ENCODE data around the gene RELN.
A peak's percentile ranks its signal among the peaks of the same experiment; 100 is the strongest.

The RELN gene

GRCh38 chr7:103613655-103614642, 375.5 kb downstream of the RELN start:
- peak; percentile 37 for DNase-seq

GRCh38 chr7:103609778-103610177, 379.7 kb downstream of the RELN start:
- DNase-seq: no peak

- DNase-seq: no peak
These were observed 383.8 kb downstream of the RELN start for GRCh38 chr7:103605640-103606039.

- no peak for DNase-seq
These were observed 391.0 kb downstream of the RELN start for GRCh38 chr7:103598326-103598905.

- DNase-seq: no peak
These were observed 391.9 kb downstream of the RELN start for GRCh38 chr7:103597606-103598005.

- DNase-seq: no peak
These were observed 395.3 kb downstream of the RELN start for GRCh38 chr7:103594186-103594585.

- no peak for DNase-seq
These were observed 395.8 kb downstream of the RELN start for GRCh38 chr7:103593691-103594090.

- DNase-seq: no peak
These were observed 396.6 kb downstream of the RELN start for GRCh38 chr7:103592844-103593243.

- DNase-seq: no peak
These were observed 397.3 kb downstream of the RELN start for GRCh38 chr7:103592187-103592586.

- no peak for DNase-seq
These were observed 409.4 kb downstream of the RELN start for GRCh38 chr7:103580031-103580430.

GRCh38 chr7:103577059-103577458, 412.4 kb downstream of the RELN start:
- no peak for DNase-seq

- DNase-seq: no peak
These were observed 412.8 kb downstream of the RELN start for GRCh38 chr7:103576641-103577040.

- peak; percentile 12 for DNase-seq
These were observed 414.9 kb downstream of the RELN start for GRCh38 chr7:103574576-103574975.

GRCh38 chr7:103573479-103574058, 415.9 kb downstream of the RELN start:
- peak; percentile 69 for DNase-seq

- no peak for DNase-seq
These were observed 417.9 kb downstream of the RELN start for GRCh38 chr7:103571586-103571985.

- DNase-seq: no peak
These were observed 419.7 kb downstream of the RELN start for GRCh38 chr7:103569621-103570305.

GRCh38 chr7:103564416-103564815, 425.0 kb downstream of the RELN start:
- no peak for DNase-seq

GRCh38 chr7:103560136-103560535, 429.3 kb downstream of the RELN start:
- DNase-seq: no peak

- no peak for DNase-seq
These were observed 438.4 kb downstream of the RELN start for GRCh38 chr7:103551016-103551415.

GRCh38 chr7:103549786-103550185, 439.7 kb downstream of the RELN start:
- no peak for DNase-seq

- no peak for DNase-seq
These were observed 441.8 kb downstream of the RELN start for GRCh38 chr7:103547451-103548284.

GRCh38 chr7:103542470-103542869, 447.0 kb downstream of the RELN start:
- DNase-seq: no peak
